Measurements from ENCODE around the gene AMBRA1.
A peak's percentile ranks its signal among the peaks of the same experiment; 100 is the strongest.

The AMBRA1 gene

DNA sequence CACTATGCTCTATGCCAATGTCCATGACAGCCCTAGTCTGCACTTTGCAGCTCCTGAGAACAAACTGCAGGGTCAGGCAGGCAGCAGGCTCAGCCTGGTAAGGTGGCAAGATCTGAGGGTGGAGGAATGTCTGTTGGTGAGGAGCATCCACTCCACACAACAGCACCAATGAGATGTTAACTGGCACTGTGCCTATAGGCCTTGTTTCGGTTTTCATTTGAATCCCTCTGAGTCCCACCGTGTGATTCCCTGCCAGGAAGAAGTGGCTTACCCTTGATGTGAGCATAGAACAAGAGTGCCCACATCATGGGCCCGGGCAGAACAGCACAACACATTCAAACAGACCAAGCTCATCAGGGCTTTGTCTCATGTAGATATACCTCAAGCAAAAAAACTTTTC lies 158.1 kb downstream of the AMBRA1 start:
- DNase-seq: no peak

DNA sequence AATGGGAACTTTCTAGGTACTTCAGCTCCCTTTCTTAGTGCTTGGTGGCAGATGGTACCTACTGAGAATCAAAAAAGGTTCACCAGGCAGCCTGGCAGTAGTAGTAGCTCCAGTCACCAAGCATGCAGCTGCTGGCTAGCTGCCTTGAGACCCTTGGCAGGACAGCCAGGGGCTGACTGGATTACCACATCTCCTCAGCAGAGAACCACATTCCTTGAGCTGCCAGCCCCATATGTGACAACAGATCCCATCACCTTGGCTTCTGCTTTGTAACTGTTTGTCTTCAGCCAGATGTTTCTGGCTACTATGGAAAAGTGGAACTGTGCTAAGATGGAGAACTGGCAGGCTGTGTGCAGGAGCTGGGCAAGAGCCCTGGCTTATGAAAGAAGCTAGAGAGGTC lies 162.6 kb downstream of the AMBRA1 start:
- no peak for DNase-seq

DNA sequence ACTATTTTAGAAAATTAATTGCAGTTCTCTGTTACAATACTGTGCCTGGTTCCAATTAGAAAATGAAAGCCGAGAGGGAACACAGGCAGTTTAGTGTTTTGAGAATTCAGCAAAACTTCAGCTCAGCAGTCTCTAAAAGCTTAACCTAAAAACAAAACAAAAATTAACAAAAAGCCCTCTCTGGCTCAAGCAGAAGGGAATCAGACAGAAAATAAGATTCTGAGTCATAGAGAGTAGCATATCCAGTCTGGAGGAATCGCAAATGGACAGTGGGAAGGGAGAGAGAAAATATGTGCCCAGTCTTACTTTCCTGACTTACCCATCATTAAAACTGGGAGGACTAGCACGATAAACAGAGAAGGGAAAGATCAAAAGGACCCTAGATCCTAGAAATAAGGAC lies 164.1 kb downstream of the AMBRA1 start:
- DNase-seq: no peak

DNA sequence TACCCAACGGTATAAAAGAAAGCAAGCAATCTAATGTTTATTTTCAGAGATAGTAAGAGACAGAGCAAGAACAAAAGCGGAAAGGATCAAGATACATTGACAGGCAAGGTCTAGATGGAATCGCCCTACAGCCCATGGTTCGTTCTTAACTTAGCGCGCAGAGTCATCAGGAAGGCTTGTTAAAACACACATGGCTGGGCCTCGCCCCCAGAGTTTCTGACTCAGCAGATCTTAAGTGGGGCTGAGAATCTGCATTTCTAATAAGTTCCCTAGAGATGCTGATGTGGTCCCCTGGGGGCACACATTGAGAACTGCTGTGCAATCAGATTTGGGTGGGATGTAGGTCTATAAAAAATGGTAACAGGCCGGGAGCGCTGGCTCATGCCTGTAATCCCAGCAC lies 166.5 kb downstream of the AMBRA1 start:
- DNase-seq: no peak

DNA sequence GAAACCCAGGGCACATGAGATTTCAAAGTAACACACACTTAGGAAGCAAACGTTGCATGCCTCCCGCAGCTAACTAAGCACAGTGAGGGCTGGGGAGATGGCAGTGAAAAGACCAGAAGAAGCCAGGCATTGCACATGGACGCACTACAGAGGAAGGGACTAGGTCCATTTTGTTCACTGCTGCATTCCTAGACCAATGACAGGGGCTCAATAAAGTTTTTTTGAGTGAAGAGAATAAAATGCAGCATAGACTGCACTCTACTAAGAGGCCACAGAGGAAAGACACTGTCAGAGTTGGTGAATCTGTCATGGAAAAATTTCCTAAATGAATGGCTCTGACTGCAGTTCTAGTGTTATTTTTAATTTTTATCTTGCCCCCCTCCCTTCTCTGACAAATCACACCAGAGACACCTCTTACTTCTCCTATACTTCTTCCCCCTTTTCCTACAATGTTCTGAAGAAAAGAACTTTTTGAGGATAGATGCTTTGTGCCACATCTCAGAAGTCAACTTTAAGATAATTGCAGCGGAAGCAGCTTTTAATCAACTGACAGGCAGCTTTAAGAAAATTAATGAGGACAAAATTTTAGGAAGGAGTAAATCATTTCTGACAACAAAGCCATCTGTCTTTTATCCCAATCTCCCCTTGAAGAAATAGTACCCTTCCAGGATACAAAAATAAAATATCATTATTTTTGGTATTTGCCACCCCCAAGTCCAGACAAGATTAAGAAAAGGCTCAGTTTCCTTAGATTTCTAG lies 167.4 kb downstream of the AMBRA1 start:
- no peak for DNase-seq

DNA sequence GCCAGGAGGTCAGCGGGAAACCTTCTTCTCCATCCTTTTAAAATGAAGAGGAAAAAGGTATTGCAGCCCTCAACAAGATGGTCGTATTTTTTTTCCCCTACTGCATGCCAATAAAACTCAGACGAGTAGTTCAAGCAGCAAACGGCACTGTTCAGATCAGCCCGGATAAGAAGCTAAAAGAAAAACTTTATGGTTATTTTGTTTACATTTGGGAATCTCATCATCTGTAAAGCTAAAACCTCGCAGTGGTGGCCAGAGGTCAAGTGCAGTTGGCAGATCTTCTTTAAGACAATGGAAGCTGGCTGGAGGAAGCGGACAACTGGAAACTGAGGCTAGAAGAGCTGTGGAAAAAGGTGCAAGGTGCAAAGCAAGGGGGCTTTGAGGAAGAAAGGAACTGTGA lies 171.2 kb downstream of the AMBRA1 start:
- no peak for DNase-seq

DNA sequence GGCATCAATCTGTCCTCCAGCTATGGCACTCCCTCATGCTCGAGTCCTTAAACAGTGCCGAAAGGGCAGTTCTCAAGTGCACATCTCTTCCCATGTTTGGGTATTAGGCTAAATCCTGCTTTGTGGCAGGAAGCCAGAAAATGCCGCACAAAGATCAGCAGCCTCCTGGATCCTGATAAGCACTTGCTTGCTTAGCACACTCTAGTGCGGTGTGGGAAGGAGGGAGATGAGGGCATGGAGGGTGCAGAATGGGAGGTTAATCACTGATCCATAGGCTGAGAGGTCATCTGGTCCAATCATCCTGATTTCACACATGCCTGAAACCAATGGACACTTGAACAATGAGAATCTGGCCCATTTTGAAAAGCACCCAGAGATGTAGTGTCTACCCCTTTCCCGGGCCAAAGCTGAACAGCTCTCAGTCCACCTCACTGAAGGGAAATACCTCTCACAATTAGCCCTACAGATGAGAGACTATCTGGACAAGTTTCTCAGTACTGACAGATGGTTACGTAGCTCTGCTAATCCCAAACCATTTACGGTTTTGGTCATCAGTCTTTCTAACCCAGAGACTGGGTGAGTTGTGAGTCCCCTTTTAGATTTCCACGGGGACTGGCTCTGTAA lies 172.5 kb downstream of the AMBRA1 start:
- no peak for DNase-seq

DNA sequence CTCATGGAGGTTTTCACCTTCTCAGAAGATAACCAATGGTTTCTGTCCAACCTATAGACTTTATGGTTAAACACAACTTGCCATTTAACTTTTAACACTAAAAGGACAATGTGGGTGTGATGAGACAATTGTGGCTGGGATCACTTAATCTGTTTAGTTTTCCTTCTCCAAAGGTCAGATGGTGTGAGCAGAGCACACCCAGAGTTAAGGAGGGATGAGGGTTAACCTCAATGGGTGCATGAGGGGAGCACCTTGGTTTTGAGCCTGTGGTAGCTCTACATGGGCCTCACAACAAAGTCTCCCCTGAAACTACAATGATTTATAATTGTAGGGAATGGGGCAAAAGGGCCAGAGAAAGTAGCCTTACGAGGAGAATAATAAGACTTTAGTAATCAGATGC lies 173.3 kb downstream of the AMBRA1 start:
- DNase-seq: no peak

DNA sequence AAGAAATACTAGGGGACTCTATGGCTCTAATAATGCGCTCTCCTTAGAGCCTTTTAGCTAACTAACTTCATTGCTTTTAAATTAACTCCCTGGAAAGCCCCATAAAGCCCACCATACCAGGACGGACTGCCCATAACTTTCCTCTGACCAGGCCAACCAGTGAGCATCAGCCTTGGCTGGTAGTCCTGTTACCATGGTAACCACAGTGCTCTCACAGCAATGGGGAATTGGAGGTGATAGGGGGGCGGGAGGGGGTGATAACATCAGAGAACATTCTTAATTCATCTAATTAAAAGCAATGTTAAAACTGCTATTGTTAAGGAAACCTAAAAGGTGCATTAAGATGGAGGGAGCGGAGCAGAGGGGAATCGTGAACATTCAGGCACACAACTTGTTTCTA lies 175.1 kb downstream of the AMBRA1 start:
- DNase-seq: no peak

DNA sequence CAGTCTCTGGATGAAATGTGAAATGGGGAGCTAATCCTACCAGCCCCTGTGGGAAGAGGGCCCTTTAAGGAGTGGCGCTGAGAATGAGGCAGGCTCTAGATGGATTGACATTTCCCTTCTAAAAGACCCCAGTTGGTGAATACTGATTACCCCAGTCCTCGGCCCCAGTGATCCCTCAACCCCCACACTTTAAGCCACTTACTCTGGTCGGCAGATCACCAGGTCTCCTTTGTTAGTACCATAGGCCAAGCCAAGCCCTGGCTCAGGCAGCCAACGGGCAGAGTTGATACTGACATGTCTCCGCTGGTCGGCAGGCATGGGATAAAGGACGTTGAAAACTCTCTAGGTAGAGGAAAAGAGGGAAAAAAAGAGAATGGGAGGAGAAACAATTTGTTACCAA lies 176.1 kb downstream of the AMBRA1 start:
- DNase-seq: no peak

DNA sequence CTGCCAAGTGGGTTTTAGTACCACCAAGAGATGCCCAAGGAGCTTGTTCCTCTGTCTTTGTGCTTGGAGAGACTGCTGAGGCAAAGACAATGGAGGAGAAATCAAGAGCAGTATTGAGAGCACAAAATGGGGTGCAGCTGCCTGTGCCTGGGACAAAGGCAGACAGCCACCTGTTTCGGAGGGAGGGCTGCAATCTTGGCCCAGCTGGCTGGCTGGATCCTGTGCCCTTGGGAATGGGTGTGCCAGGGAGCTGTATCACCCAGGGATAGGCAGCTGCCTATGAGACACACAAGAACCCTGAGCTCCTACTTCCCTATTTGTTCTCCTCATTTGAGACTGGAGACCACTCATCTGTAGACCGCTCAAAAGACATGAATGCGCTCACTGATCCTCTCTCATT lies 178.9 kb downstream of the AMBRA1 start:
- DNase-seq: no peak

DNA sequence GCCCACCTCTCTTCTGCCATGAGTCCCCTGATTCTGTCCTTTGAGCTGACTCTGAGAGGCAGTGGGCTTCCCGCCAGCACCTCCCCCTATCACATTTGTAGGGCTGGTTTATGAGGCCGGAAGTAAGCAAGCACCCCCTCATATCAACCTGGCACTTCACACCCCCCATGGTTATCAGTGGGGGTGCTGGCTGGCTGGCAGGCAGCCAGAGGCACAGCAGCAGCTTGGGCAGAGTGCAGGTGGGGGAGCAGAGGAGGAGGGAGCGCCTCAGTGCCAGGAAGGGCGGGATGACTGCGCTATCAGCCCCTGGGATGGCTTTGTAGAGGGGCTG lies 179.4 kb downstream of the AMBRA1 start:
- peak; percentile 43 for DNase-seq

DNA sequence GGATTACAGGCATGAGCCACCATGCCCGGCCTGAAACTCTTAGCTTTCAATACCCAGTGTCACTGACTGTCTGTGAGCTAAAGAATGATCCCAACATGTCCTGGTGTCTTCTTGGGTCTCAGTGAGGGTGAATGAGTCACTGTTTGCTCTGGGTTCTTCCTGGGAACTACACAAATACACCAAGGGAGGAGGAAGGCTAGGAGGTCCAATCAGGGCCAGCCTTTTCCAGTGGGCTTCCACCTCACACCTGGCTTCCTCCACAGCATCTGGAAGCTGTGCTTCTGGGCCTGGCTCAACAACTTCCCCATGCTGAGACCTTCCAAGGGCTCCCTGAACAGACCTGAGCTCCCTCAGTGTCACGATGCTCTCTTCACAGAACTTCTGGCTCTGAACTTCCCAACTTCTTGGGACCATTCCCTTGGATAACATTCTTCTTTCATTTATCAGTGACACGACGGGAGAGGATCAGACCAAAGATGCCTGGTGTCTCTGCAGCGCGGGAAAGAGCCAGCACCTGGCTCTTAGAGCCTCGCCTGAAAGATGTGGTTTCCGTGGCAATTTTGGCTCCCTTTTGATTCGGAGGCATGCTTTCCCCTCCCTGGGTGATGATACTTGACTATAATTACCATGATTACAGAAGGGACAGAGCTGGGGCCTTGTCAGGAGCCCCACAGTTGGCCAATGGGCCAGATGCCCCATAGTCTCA lies 179.9 kb downstream of the AMBRA1 start:
- DNase-seq: peak; percentile 43

DNA sequence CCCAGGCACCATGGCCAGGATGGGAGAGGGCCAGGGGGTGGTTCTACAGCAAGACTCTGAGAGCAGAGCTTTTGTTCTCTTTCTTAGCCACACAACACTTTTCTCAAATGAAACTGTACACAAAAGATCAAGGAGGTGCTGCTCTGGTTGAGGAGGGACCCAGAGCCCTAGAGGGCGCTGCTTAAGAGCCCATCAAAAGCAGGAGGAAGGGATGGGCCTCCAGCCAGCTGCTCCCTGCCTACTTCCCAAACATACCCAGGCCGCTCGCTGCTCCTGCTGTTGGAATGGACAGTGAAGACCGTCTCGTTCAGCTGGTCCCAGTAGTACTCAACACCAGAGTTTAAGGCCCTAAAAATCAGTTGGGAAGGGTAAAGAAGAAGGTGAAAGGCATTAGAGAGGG lies 183.8 kb downstream of the AMBRA1 start:
- DNase-seq: no peak

DNA sequence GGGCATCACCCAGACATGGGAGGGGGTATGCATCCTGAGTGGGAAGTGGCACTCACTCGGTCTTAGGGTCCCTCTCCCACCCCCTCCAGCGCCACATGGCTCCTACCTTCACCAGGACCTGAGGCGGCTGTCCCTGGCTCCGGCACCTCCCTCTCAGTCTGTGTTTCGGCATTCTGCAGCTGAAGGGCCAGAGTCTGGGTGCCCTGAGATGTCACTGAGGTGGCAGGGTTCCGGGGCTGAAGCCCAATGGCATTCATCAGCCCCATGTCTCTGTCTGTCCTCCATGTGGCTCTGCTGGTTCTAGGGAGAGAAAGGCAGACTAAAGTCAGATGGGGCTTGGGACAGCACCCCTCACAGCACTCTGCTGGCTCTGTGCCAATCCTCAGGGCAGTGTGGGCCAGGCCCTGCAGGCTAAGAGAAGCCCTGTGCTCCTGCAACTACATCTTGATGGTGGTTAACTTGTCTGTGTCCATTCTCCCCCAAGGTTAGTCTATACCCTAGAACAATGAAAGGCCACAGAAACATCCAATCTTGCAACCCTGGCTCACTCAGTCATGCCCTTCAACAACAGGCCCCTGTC lies 185.3 kb downstream of the AMBRA1 start:
- DNase-seq: no peak

DNA sequence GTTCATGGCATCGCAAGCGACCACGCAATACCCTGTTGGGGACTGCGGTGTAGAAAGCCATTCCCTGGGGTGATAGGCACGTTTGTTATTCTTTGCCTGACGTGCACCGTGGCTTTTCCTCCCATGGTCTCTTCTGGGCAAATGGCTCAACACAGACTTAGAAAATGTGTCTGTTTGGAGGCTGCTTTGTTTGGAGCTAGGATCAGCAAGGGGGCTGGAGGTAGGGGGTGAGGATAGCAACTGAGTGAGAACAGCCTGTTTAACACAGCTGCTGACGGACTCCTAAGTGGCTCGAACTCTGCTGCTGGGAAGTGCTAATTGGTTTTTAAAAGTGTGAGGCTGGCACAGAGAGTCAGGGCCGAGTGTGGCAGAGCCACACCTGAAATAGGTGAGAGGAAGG lies 186.2 kb downstream of the AMBRA1 start:
- DNase-seq: no peak

DNA sequence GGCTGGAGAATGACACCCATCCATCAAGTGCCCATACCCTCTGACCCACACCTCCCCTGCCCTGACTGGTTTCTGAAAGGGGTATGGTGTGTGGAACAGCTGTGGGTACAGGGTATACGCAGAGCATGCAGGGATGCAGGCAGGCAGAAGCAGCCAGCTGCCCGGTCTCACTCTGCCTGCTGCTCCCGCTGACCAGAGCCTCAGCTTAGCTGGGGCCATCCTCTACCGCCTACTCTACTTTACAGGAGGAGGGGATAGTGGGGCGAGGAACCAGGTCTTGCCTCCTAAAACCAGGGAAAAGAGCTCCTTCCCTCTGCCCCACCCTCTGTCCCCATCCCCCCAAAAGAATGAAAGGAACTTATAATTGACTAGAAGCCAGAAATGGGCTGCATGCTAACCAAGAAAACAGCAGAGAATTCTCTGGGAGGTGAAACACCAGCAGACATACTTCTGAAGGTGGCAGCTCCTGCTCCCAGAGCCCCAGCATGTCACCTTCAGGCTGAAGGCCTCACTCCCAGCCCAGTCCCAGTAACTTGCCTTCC lies 189.3 kb downstream of the AMBRA1 start:
- DNase-seq: no peak

DNA sequence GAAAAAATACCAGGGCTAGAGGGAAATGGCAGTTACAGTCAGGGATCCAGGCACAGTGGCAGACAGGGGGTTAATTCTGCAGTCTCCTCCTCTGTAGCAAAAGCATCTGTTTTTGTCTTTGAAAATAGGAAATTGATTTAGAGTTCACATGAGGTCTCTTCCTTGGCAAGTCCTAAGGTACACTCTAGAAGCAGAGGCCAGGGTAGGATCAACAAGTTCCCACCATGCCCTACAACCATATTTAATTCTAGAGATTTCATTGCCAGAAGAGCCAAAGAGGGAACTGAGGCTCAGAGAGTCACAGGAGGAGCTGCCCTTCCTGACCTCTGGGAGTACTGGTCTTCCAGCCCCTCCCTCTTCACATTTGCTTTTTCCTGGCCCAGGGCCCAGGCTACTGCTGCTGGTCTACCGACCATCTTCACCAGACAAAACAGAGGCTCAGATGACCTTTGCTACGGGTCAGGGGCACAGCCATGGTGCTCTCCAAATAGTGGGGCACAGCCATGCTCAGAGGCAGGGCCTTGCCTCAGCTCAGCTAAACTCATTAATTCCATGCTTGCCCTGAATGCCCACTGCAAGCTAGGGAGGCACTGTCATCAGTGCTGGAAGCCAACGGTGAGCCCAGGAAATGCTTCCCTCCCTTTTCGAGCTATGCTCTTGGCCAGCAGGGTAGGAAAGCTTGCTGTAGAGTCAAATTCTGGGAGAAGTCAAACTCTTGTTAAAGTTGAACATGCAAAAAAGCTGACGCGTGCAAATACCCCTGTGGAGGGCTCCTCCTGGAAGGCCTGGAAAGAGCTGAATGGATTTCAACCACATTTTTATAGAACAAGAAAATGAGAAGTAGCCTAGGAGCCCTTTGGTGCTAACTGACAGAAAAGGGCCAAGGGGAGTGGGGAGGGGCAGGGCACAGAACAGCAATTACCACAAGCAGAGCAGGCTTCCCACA lies 190.6 kb downstream of the AMBRA1 start:
- no peak for DNase-seq

DNA sequence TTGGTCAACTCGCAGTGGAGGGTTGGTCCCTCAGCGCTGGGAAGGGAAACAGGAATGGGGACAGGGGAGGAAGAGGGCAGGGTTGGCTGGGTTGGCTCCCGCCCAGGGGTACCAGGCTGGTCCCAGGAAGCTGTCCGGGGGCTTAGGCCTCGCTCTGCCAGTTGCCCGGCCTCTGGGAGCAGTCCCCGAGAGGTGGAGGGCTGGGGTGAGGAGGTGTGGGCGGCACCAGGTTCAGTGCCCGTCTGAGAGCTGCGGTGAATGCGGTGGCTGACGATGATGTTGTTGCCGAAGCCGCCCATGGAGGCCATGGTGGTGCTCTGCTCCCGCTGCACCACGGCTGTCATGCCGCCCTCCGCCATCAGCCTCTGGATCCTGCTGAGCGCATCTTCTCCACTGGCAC lies 196.3 kb downstream of the AMBRA1 start:
- DNase-seq: no peak

DNA sequence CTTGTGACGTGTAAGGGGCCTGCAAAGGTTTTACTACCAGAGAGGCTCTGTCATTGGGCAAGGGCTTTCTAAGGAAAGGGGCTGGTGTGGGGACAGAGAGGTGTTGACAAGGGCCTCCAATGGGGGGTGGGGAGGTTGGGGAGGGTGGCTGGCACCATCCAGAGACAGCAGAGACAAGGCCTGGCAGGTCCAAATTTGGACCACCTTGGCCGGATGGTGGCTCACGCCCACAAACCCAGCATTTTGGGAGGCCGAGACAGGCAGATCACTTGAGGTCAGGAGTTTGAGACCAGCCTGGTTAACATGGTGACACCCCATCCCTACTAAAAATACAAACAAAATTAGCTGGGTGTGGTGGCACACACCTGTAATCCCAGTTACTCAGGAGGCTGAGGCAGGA lies 200.1 kb downstream of the AMBRA1 start:
- no peak for DNase-seq

DNA sequence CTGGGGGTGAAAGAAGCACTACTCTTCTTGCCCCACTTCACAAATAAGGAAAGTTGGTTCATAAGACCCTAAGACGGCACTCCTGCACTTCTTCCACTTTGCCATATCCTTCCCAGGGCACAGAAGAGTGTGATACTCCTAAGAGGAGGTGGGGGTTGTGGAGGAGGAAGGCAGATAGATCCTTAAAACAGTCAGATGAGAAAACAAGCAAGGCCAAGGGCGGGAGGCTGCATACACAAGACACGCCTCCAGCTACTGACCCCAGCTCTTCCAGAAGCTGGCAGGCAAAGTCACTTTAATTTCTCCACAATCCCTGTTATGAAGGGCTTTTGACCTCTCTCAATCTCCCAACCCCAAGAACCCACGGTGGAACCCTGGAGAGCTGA lies 200.6 kb downstream of the AMBRA1 start:
- DNase-seq: no peak

DNA sequence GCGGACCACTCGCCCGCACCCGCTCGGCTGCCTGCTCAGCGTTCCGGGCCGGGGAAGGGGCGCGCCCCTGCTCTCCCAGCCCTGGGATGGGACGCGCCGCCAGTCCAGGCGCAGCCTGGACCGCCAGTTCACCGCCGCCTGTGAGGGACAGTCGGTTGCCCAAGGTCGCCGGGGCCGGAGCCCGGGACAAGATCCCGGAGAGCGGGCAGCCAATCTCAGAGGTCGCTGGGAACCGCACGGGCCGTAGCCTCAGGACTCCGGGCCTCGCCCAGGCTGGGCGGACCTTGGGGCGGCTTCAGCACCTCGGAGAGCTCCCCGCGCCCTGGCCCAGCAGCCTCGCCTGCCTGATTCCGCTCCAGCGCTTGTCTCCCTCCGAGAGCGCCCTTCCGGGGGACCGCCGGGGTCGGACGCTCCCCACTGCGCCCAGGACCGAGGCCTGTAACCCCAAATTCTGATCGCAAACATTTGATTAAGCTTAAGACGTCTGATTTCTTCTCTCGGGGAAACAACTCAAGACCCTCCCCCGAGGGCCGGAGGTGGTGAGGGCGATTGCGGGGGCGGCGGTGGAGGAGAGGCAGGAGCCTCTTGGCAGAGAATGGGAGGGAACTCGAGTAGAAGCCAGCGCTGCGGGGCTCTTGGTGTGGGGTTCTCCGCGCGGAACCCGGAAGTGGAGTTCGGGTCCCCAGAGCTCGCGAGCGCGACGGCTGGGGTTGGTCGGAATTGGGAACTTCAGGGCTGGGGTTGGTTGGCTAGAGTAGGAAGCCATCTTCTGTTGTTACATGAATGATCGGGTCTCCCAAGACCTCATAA lies 201.2 kb downstream of the AMBRA1 start:
- DNase-seq: peak; percentile 71
